Measurements from ENCODE around the gene CENPQ. TPM values are rescaled to one million over a fixed set of nuclear protein-coding genes. Genes with fewer than 3 reads are reported as not detected.

CENPQ gene
- total and polyA plus RNA-seq, 2 of the 13 experiments (the other 11 are each of a cell fraction or from before 2014, with no cell fraction given), result 9.1 to 20.1 TPM

- H2AFZ ChIP-seq (ENCODE audit: low read length), result peak overlapping the region; percentile 78
- H3K9ac ChIP-seq (ENCODE audit: insufficient read depth, low read depth, low read length), result peak overlapping the region; percentile 90
- H3K4me3 ChIP-seq (replicated peaks in 1 of 3; ENCODE audit: insufficient read depth in 1 of 3, low read depth in 2 of 3, low read length in 3 of 3), result peak overlapping the region; percentile 83 to 96 (median 91)
- no peak for FAIRE-seq
- ChIA-PET CTCF (ENCODE audit: low intra/inter-chr PET ratio, low total read pairs) (no interaction called here), POLR2A (no interaction called here)
- DNase-seq (ENCODE audit: low spot score), result no peak
- no peaks in the 10 kb centered on the region for H4K20me1 ChIP-seq (ENCODE audit: insufficient read depth, low read length)
- peak; percentile 14 for ATAC-seq
- WGBS (ENCODE audit: low lambda C conversion rate), result 1% methylated on average over 4 of the region's 4 CpGs
- peak overlapping the region; percentile 65 for H3K27ac ChIP-seq (ENCODE audit: extremely low read length, insufficient read depth, low read length)
- peak overlapping the region; percentile 77 for H3K4me2 ChIP-seq (ENCODE audit: low read depth, low read length)
- H3K27me3 ChIP-seq (ENCODE audit: control insufficient read depth in 1 of 2, insufficient read depth in 2 of 2, low read length in 2 of 2), result no peaks in the 10 kb centered on the region; a peak in 1 of 5 replicates
- H3K79me2 ChIP-seq (ENCODE audit: insufficient read depth, low read length), result peaks cover 69% of the 10 kb centered on the region
- TF ChIP-seq TOE1 (CRISPR knock-in tag; IDR thresholded peaks at IDR 0.05) (no peak), NCOR1 (IDR thresholded peaks at IDR 0.05; ENCODE audit: borderline replicate concordance, low read length) (peak; percentile 7; the same call in 1 of the 2 replicates), CBX2 (IDR thresholded peaks at IDR 0.05; ENCODE audit: low read depth, low read length) (no peak), CBX2 (CRISPR knock-in tag; IDR thresholded peaks at IDR 0.05; ENCODE audit: low read depth) (no peak), ASH2L (IDR thresholded peaks at IDR 0.05; ENCODE audit: insufficient read length, low read depth, low read length) (peak; percentile 12), SNAPC2 (CRISPR knock-in tag; IDR thresholded peaks at IDR 0.05) (0 out of 2 replicates have a peak, but pooled peaks have one; percentile 12), KDM5A (IDR thresholded peaks at IDR 0.05; ENCODE audit: borderline replicate concordance, low read length) (peak; percentile 87), ZNF275 (CRISPR knock-in tag; IDR thresholded peaks at IDR 0.05; ENCODE audit: borderline replicate concordance) (no peak)
- H3K36me3 ChIP-seq (replicated peaks in 1 of 2; ENCODE audit: control insufficient read depth in 1 of 2, insufficient read depth in 2 of 2, low read length in 2 of 2), result peaks cover 0 to 7% of the 10 kb centered on the region in 2 experiments; a peak in 1 of 5 replicates
- H3K4me1 ChIP-seq (ENCODE audit: insufficient read depth, low read length), result peaks cover 36% of the 10 kb centered on the region
- in situ Hi-C loops (cut with HindIII; ENCODE audit: extremely low pct_ligation_motif_present, low pct_unique_long_range_greater_than_20kb), result no loop called here
- no peaks in the 10 kb centered on the region for H3K9me3 ChIP-seq (ENCODE audit: low read length)
- TSS peak; percentile 90 for BruUV-seq (replicated peaks)
- intact Hi-C loops (cut with micrococcal nuclease; ENCODE audit: unreplicated experiment), result loop anchor here (1.0 to 2.0 kb wide), 6 partner anchors 46 to 385 kb away; no protein-coding TSS in a partner anchor
Measured at GRCh38 chr6:49463612-49463967, 420 bp downstream of the CENPQ start.
